HG02884 (cell line): Measurements from ENCODE around the gene DUSP23.

Experiments used
- ATAC-seq: cut with Tn5 transposase; IDR thresholded peaks from one replicate; pipeline ENCODE4 v1.9.1; 2021; ENCODE audit warnings: mild to moderate bottlenecking, moderate library complexity; ENCODE audit not compliant: unreplicated experiment

Gene DUSP23

GRCh38 chr1:159827549-159827948, 46.8 kb downstream of the DUSP23 start:
- no peak for ATAC-seq

- no peak for ATAC-seq
Measured at GRCh38 chr1:159828176-159828575, 47.4 kb downstream of the DUSP23 start.

GRCh38 chr1:159828581-159829272, 48.0 kb downstream of the DUSP23 start:
- ATAC-seq: no peak

GRCh38 chr1:159829273-159829634, 48.5 kb downstream of the DUSP23 start:
- peak; percentile 53 for ATAC-seq

GRCh38 chr1:159829822-159830465, 49.2 kb downstream of the DUSP23 start:
- ATAC-seq: no peak

GRCh38 chr1:159830722-159831121, 50.0 kb downstream of the DUSP23 start:
- ATAC-seq: no peak

GRCh38 chr1:159831412-159832141, 50.8 kb downstream of the DUSP23 start:
- ATAC-seq: no peak
